GM21390 (cell line): ENCODE results near the gene TNFRSF1A.
"Not testable (repeated sequence)": the region's sequence is repeated elsewhere in the genome, so short reads cannot be mapped to it uniquely, and the experiment has no call there.

Experiments used
- ATAC-seq: cut with Tn5 transposase; IDR thresholded peaks from one replicate; pipeline ENCODE4 v1.9.1; 2021; ENCODE audit not compliant: unreplicated experiment

The TNFRSF1A gene

GRCh38 chr12:6358881-6359280 is 17.0 kb upstream of the TNFRSF1A start:
- no peak for ATAC-seq

DNA sequence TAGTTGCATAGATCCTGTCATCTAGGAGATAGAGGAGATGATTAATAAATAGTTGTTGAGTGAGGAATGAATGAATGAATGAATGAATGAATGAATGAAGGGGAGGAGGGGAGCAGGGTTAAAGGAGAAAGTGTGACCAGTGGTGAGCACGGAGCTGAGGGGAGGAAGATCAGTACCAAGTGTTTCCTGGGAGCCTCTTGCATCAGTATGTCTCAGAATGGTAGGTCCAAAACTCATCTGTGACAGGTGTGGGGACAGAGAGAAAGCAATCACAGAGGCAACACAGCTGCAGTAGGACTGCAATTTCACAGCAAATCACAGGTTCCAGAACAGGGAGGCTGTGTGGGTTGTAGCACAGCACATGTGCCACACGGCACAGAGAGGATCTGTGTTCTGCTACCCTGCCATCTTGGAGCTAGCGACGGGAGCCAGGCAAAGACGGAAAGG is 14.5 kb upstream of the TNFRSF1A start:
- ATAC-seq = no peak

DNA sequence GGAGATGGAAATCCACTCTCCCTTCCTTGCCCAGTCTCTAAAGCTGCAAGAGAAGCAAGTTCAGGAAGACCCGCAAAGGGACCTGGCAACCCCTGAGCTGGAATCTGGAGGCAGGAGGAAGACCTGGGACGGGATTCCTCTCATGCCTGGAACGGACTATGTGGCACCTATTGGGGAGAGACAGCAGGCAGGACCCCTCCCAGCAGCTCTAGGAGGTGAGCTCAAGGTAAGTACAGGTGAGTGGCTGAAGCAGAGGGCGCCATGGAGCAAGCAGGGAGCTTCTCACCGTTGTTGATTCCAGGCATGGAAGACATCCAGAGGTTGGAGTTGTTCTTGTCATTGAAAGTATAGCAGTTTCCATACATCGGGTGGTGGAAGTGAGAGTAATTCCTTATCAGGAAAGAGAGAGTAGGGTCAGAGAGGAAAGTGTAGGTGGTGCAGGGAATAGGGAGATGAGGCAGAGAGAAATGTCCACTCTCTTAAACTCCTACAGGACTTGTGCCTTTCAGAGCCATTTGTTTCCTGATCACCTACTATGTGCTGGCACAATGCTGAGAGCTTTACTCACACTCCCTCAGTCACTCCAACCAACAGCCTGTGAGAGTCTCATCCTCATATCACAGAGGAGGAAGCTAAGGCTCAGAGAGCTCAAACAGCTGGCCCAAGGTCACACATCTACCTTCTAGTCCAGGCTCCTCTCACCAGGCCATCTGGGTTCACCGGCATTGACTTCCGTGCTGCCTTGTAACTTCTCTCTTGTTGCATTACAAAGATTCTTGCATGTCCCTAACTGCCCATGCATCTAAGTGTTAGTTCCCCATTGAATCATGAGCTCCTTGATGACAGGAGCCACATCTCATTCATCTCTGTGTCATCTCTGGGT is 13.9 kb upstream of the TNFRSF1A start:
- ATAC-seq = no peak

DNA sequence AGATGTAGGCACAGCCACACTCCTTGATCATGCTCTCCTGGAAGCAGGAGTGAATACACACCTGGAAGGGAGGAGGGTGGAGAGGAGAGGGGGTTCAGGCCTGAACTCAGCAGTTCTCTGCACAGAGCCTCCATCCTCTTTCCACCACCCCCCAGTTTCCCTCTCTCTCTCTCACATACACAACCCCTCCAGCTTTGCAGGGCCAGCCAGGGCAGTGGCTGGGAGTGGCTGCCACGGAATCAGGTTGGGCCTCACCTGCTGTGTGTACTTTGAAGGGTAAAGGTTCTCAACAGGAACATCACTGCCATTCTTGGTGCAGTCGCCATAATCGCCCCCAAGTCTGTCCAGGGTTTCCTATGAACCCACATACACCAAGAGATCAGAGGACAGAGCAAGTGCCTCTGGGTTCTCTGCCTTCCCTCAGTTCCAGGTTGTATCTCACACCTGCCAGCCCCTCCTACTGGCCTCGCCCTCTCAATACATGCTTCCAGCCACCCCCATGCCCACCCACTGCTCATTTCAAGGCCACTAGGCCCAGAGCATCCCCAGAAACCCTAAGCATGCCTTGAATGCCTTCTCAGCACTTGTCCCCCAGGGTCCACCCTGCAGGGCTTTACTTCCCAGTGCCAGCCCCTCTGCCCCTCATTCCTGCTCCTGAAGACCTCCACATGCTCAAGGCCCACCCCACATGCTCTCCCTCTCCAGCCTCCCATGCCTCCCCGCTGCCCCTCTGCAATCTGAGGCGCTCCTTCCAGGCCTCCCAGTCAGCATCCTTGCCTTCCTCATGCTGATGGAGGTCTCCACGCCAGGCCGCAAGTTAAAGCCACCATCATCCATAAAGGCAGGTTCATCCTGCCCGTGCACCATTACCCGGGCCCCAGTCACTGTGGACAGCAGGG is 12.9 kb upstream of the TNFRSF1A start:
- ATAC-seq = no peak

DNA sequence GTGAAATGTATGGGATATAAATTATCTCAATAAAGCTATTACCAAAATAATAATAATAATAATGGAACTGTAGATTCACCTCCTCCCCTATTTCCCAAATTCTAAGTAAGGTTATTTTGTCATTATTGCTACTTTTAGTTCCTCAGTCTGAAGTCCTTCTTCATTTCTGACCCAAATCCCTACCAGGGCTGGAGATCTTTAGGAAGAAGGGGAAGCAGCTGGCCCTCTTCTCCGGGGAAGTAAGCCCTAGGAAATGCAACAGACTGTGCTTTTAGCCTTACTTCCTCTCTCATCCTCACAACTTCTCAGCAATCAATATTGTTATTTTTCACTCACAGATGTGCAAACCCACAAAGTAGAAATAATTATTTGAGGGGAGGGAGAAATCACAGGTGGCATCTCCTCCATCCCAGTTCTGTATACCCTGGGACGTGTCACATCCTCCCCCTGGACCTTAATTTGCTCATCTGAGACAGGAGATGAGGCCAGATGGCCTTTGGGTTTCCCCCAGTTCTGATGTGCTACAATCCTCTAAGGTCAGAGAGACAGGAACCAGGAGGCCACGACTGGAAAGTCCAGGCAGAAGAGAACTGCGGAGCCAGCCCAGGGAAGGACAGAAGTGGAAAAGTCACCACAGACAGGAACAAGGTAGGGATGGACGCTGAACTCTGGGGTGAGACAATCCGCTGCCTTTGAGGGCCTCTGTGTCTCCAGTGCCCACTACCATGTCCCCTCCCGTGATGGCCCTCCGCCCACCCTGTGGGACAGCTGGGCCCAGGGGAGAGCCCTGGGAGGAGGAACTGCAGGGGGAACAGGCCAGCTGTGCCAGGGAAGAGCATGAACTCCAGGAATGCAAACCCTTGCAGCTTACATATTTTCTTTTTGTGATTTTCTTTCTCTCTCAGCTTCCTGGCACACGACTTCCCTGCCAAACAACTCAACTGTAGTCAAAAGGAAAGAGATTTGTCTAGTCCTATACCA is 10.6 kb upstream of the TNFRSF1A start:
- ATAC-seq = no peak

GRCh38 chr12:6351622-6352021 is 9.7 kb upstream of the TNFRSF1A start:
- no peak for ATAC-seq

- no peak for ATAC-seq
Measured at GRCh38 chr12:6347367-6348338, 5.8 kb upstream of the TNFRSF1A start.

GRCh38 chr12:6346942-6347341 is 5.1 kb upstream of the TNFRSF1A start:
- ATAC-seq = no peak

DNA sequence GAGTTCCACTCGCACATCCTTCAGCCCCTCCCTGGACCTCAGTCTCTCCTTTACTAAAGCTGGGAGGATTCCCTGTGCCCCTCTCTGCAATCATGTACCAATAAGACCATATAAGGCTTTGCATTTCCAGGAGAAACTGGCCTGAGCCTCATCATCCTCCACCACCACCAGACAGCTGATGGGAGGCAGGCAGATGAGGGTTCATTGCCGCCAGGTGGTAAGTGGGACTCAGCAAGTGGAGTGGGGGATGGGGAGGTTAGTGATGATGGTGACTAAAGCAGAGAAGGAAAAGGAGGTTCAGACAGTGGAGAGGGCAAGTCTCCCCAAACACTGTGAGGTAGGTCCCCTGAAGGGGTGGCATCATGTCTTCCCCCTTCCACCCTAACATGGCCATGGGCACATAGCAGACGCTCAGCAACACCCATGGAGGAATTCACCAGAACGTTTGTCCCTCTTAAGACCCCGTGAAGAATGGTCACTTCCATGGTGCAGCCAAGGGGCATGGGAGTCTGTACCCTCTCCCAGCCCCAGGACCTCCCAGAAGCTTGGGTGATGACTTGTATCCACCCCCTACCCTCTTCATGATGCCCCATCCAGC is 4.5 kb upstream of the TNFRSF1A start:
- no peak for ATAC-seq

- no peak for ATAC-seq
Measured at GRCh38 chr12:6345319-6346091, 3.6 kb upstream of the TNFRSF1A start.

DNA sequence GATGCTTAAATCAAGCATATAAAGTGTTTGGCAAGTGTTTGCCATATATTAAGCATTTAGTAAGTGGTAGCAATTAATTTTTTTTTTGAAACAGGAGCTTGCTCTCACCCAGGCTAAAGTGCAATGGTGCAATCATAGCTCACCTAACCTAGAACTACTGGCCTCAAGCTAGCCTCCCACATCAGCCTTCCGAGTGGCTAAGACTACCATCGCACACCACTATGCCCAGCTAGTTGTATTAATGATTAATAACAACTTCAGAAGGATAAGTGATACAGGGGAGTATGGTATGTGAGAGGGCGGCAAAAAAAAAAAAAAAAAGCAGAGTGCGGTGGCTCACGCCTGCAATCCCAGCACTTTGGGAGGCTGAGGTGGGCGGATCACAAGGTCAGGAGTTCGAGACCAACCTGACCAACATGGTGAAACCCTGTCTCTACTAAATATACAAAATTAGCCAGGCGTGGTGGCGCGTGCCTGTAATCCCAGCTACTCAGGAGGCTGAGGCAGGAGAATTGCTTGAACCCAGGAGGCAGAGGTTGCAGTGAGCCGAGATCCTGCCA is 2.3 kb upstream of the TNFRSF1A start:
- not testable (repeated sequence) for ATAC-seq

DNA sequence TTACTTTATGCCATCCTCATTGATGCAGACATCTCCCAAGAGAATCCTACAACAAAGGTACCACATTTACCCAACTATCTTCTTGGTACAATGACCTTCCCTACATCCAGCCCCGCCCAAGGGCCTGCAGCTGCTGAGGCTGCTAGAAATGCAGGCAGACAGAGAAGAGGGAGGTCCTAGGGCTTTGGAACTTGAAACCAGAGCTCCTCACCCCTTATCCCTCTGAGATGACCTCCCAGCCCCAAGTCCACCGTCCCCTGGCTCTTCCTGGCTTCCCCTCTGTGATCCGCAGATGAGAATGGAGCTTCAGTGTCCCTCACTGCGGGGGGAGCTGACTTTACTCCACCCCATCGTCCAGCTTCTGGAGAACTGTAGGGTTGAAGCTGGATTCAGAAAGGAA is 1.6 kb upstream of the TNFRSF1A start:
- ATAC-seq = no peak

GRCh38 chr12:6342140-6342889 is 439 bp upstream of the TNFRSF1A start:
- no peak for ATAC-seq

- no peak for ATAC-seq
Measured at GRCh38 chr12:6340745-6341416, 995 bp downstream of the TNFRSF1A start.

- ATAC-seq = no peak
Measured at GRCh38 chr12:6340032-6340638, 1.7 kb downstream of the TNFRSF1A start.

DNA sequence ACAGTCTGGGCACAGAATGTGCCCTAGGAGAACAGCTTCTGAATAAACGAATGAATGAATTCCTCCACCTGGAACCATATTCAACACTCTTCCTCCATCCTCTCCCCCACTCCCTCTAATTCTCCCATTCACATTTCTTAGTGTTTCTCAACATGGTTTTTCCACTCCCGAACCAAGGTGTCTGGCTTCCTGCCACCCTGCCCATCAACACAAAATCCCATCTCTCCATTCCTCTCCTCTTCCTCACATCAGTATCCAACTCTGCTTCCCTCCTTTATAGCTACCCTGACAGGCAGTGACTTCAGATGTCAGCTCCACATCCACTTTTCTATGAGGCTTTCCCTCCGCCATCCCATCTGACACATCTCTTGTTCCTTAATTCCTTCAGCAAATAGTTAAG is 2.9 kb downstream of the TNFRSF1A start:
- ATAC-seq = no peak
